ENCODE results near the gene SAMD4A.

SAMD4A gene

GRCh38 chr14:54564071-54564867 lies 2.7 kb upstream of the SAMD4A start:
- no peak for TF ChIP-seq TAF1 (IDR thresholded peaks at IDR 0.05; ENCODE audit: low read depth, low read length)
- no peak for TF ChIP-seq POU2F2 (IDR thresholded peaks at IDR 0.05; ENCODE audit: low read depth, low read length)
- TF ChIP-seq POLR2AphosphoS5 (IDR thresholded peaks at IDR 0.05; ENCODE audit: low read depth, low read length), result no peak
- TF ChIP-seq PAX5 (IDR thresholded peaks at IDR 0.05; ENCODE audit: insufficient read depth, low read length, severe bottlenecking), result no peak
- TF ChIP-seq POLR2A (IDR thresholded peaks at IDR 0.05; ENCODE audit: low read depth, low read length), result no peak
- TF ChIP-seq SPI1 (IDR thresholded peaks at IDR 0.05; ENCODE audit: low read depth, low read length), result no peak
- DNase-seq (ENCODE audit: insufficient read length, low spot score) (no peak), FAIRE-seq (peak; percentile 60)

- DNase-seq (ENCODE audit: insufficient read length, low spot score), result peak; percentile 59
- FAIRE-seq, result peak; percentile 80
- no peak for TF ChIP-seq POLR2AphosphoS5 (IDR thresholded peaks at IDR 0.05; ENCODE audit: low read depth, low read length)
- no peak for TF ChIP-seq SPI1 (IDR thresholded peaks at IDR 0.05; ENCODE audit: low read depth, low read length)
- no peak for TF ChIP-seq PAX5 (IDR thresholded peaks at IDR 0.05; ENCODE audit: insufficient read depth, low read length, severe bottlenecking)
- TF ChIP-seq POLR2A (IDR thresholded peaks at IDR 0.05; ENCODE audit: low read depth, low read length), result no peak
- no peak for TF ChIP-seq POU2F2 (IDR thresholded peaks at IDR 0.05; ENCODE audit: low read depth, low read length)
- TF ChIP-seq TAF1 (IDR thresholded peaks at IDR 0.05; ENCODE audit: low read depth, low read length), result no peak
Observed at GRCh38 chr14:54564868-54565784, 1.8 kb upstream of the SAMD4A start.

GRCh38 chr14:54565785-54566409 lies 1.0 kb upstream of the SAMD4A start:
- FAIRE-seq (peak; percentile 81), DNase-seq (ENCODE audit: insufficient read length, low spot score) (peak; percentile 68)
- TF ChIP-seq TAF1 (IDR thresholded peaks at IDR 0.05; ENCODE audit: low read depth, low read length) (peak; percentile 61; the same call in 1 of the 2 replicates), POU2F2 (IDR thresholded peaks at IDR 0.05; ENCODE audit: low read depth, low read length) (no peak)

GRCh38 chr14:54567224-54567638 lies 303 bp downstream of the SAMD4A start:
- FAIRE-seq (no peak), DNase-seq (ENCODE audit: insufficient read length, low spot score) (peak; percentile 10)
- TF ChIP-seq TAF1 (IDR thresholded peaks at IDR 0.05; ENCODE audit: low read depth, low read length) (no peak), POLR2AphosphoS5 (IDR thresholded peaks at IDR 0.05; ENCODE audit: low read depth, low read length) (no peak), POLR2A (IDR thresholded peaks at IDR 0.05; ENCODE audit: low read depth, low read length) (no peak), POU2F2 (IDR thresholded peaks at IDR 0.05; ENCODE audit: low read depth, low read length) (no peak), SPI1 (IDR thresholded peaks at IDR 0.05; ENCODE audit: low read depth, low read length) (no peak), PAX5 (IDR thresholded peaks at IDR 0.05; ENCODE audit: insufficient read depth, low read length, severe bottlenecking) (no peak)

DNA sequence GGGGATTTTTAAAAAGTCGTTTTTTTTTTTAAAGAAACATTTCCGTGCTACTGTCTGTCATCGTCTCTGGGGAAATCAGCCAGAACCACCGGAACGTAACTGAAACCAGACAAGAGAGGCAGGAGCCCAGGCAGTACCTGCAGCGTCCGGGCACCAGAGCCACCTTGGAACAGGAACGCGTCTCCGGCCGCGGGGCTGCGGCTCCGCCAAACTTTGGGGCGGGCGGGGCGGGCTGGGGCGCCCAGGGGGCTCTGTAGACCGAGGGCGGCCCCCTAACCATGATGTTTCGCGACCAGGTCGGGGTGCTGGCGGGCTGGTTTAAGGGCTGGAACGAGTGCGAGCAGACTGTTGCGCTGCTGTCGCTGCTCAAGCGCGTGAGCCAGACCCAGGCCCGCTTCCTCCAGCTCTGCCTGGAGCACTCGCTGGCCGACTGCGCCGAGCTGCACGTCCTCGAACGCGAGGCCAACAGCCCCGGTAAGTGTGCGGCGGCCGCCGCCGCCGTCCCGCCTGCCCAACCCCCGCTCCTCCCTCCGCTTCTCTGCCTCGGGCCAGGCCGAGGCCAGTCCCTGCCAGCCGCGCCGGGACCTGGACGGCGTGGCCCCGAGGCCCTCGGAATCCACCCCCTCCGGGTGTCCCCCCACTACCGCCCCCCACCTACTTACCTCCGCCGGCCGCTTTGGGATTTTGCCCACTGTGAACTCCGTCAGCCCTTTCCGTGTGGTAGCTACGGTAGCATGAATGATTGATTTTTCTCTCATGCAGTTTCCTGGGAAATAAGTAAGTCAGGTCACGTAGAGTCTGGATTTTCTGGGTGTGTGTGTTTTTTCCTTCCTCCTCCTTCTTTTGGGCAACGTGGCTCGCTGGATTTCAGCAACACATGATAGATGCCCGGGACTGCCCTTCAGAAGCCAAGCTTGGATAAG lies 972 bp downstream of the SAMD4A start:
- TF ChIP-seq POLR2AphosphoS5 (IDR thresholded peaks at IDR 0.05; ENCODE audit: low read depth, low read length), result no peak
- TF ChIP-seq POU2F2 (IDR thresholded peaks at IDR 0.05; ENCODE audit: low read depth, low read length), result no peak
- TF ChIP-seq SPI1 (IDR thresholded peaks at IDR 0.05; ENCODE audit: low read depth, low read length), result no peak
- no peak for TF ChIP-seq PAX5 (IDR thresholded peaks at IDR 0.05; ENCODE audit: insufficient read depth, low read length, severe bottlenecking)
- TF ChIP-seq POLR2A (IDR thresholded peaks at IDR 0.05; ENCODE audit: low read depth, low read length), result no peak
- TF ChIP-seq TAF1 (IDR thresholded peaks at IDR 0.05; ENCODE audit: low read depth, low read length), result no peak
- DNase-seq (ENCODE audit: insufficient read length, low spot score) (peak; percentile 57), FAIRE-seq (peak; percentile 85)

GRCh38 chr14:54568821-54569595 lies 2.1 kb downstream of the SAMD4A start:
- DNase-seq (ENCODE audit: insufficient read length, low spot score) (no peak), FAIRE-seq (no peak)
- TF ChIP-seq POLR2AphosphoS5 (IDR thresholded peaks at IDR 0.05; ENCODE audit: low read depth, low read length), result no peak
- TF ChIP-seq PAX5 (IDR thresholded peaks at IDR 0.05; ENCODE audit: insufficient read depth, low read length, severe bottlenecking), result no peak
- TF ChIP-seq SPI1 (IDR thresholded peaks at IDR 0.05; ENCODE audit: low read depth, low read length), result no peak
- no peak for TF ChIP-seq TAF1 (IDR thresholded peaks at IDR 0.05; ENCODE audit: low read depth, low read length)
- TF ChIP-seq POLR2A (IDR thresholded peaks at IDR 0.05; ENCODE audit: low read depth, low read length), result no peak
- TF ChIP-seq POU2F2 (IDR thresholded peaks at IDR 0.05; ENCODE audit: low read depth, low read length), result no peak

DNA sequence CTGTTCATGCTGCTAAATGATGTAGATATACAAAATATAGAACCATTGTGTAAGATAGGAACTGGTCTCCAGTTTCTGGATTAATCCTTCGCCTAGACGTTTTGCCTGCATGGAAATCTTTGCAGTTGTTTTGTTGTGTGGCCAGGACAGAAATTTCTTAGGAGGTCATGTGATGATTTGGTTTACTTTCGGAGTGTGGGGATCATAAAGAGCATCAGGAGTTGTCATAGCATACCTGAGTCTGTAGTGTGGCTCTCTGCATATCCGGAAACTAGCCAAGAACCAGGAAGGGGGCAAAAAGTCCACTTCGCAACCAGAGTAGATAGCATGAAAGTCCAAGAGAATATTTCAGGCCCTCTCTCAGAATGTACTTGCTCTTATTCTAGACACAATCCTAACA lies 3.1 kb downstream of the SAMD4A start:
- FAIRE-seq, result no peak
- TF ChIP-seq TAF1 (IDR thresholded peaks at IDR 0.05; ENCODE audit: low read depth, low read length), result no peak
- no peak for TF ChIP-seq POU2F2 (IDR thresholded peaks at IDR 0.05; ENCODE audit: low read depth, low read length)
- TF ChIP-seq POLR2A (IDR thresholded peaks at IDR 0.05; ENCODE audit: low read depth, low read length), result no peak
- TF ChIP-seq SPI1 (IDR thresholded peaks at IDR 0.05; ENCODE audit: low read depth, low read length), result no peak
- TF ChIP-seq PAX5 (IDR thresholded peaks at IDR 0.05; ENCODE audit: insufficient read depth, low read length, severe bottlenecking), result no peak
- TF ChIP-seq POLR2AphosphoS5 (IDR thresholded peaks at IDR 0.05; ENCODE audit: low read depth, low read length), result no peak
- no peak for DNase-seq (ENCODE audit: insufficient read length, low spot score)

Measured in GM12891 (cell line).